ENCODE results near the gene CIAO2B. TPM values are rescaled to one million over a fixed set of nuclear protein-coding genes. Genes with fewer than 3 reads are reported as not detected.
"Not testable (repeated sequence)": the region's sequence is repeated elsewhere in the genome, so short reads cannot be mapped to it uniquely, and the experiment has no call there.

CIAO2B gene
- total RNA-seq, 1 experiment from 2014 or later: 59.7 TPM

GRCh38 chr16:66975302-66975893, 41.2 kb upstream of the CIAO2B start (continued):
- TF ChIP-seq E2F1 (CRISPR knock-in tag; IDR thresholded peaks at IDR 0.05) (no peak), SOX15 (CRISPR knock-in tag; IDR thresholded peaks at IDR 0.05) (no peak), ZNF232 (CRISPR knock-in tag; IDR thresholded peaks at IDR 0.05) (no peak)

GRCh38 chr16:66974932-66975246, 40.7 kb upstream of the CIAO2B start:
- POLR2A ChIA-PET, H3K4me1 Mint-ChIP-seq: not testable (repeated sequence)

GRCh38 chr16:66974156-66974931, 40.1 kb upstream of the CIAO2B start:
- not testable (repeated sequence) for H3K9me3 Mint-ChIP-seq
- TF ChIP-seq ZNF121 (CRISPR knock-in tag; IDR thresholded peaks at IDR 0.05): 0 out of 2 replicates have a peak, but pooled peaks have one; percentile 33
- CTCF ChIA-PET: interaction anchor here (1.2 to 6.8 kb wide), 7 partner anchors 13 to 211 kb away, joined by 3 to 39 read pairs (median 10); partner anchors contain the start of gene CES3

More at GRCh38 chr16:66974932-66975246, 40.7 kb upstream of the CIAO2B start:
- TF ChIP-seq NFYB (CRISPR knock-in tag; conservative IDR thresholded peaks at IDR 0.05; ENCODE audit: low read depth): peak; percentile 62
- not testable (repeated sequence) for ATAC-seq; H3K4me3 Mint-ChIP-seq; H3K27ac Mint-ChIP-seq; H3K36me3 Mint-ChIP-seq; DNase-seq (ENCODE audit: low spot score); H3K9me3 Mint-ChIP-seq; H3K27me3 Mint-ChIP-seq (ENCODE audit: low read depth)
- CTCF ChIA-PET: interaction anchor here (0.6 to 6.8 kb wide), 7 partner anchors 14 to 310 kb away, joined by 3 to 39 read pairs (median 10); partner anchors contain the start of gene CES3

GRCh38 chr16:66973716-66974115, 39.5 kb upstream of the CIAO2B start:
- CTCF ChIA-PET: interaction anchor here (1.3 to 6.8 kb wide), 5 partner anchors 13 to 181 kb away, joined by 3 to 39 read pairs (median 10); partner anchors contain the start of gene CES3
- POLR2A ChIA-PET: no interaction called here
- H3K27ac Mint-ChIP-seq: no peak overlapping the region
- H3K36me3 Mint-ChIP-seq: no peaks in the 10 kb centered on the region
- ATAC-seq (no peak), DNase-seq (ENCODE audit: low spot score) (no peak)
- H3K27me3 Mint-ChIP-seq (ENCODE audit: low read depth): no peaks in the 10 kb centered on the region; the same call in 1 of the 2 replicates
- no peaks in the 10 kb centered on the region for H3K9me3 Mint-ChIP-seq
- H3K4me3 Mint-ChIP-seq: no peak overlapping the region
- peaks cover 6% of the 10 kb centered on the region for H3K4me1 Mint-ChIP-seq
- TF ChIP-seq NR2C2 (CRISPR knock-in tag; IDR thresholded peaks at IDR 0.05): no peak

More at GRCh38 chr16:66974156-66974931, 40.1 kb upstream of the CIAO2B start:
- POLR2A ChIA-PET; H3K36me3 Mint-ChIP-seq; H3K27ac Mint-ChIP-seq; H3K4me3 Mint-ChIP-seq; H3K27me3 Mint-ChIP-seq (ENCODE audit: low read depth); ATAC-seq; DNase-seq (ENCODE audit: low spot score); H3K4me1 Mint-ChIP-seq: not testable (repeated sequence)

GRCh38 chr16:66972983-66973382, 38.8 kb upstream of the CIAO2B start:
- ChIA-PET POLR2A (no interaction called here), CTCF (interaction anchor here (1.1 to 6.8 kb wide), 7 partner anchors 12 to 288 kb away, joined by 3 to 39 read pairs (median 4); partner anchors contain the start of gene CES3)
- Mint-ChIP-seq H3K9me3 (no peaks in the 10 kb centered on the region), H3K27ac (no peak overlapping the region), H3K4me1 (peaks cover 6% of the 10 kb centered on the region), H3K27me3 (ENCODE audit: low read depth) (no peaks in the 10 kb centered on the region; the same call in 1 of the 2 replicates), H3K36me3 (no peaks in the 10 kb centered on the region), H3K4me3 (no peak overlapping the region)
- ATAC-seq (no peak), DNase-seq (ENCODE audit: low spot score) (no peak)
- TF ChIP-seq TEAD4 (CRISPR knock-in tag; IDR thresholded peaks at IDR 0.05): no peak
- TF ChIP-seq NR2C2 (CRISPR knock-in tag; IDR thresholded peaks at IDR 0.05): no peak
- TF ChIP-seq EMX1 (CRISPR knock-in tag; IDR thresholded peaks at IDR 0.05): no peak
- TF ChIP-seq STAT6 (CRISPR knock-in tag; conservative IDR thresholded peaks at IDR 0.05; ENCODE audit: low read depth): no peak
- no peak for TF ChIP-seq NR1H2 (CRISPR knock-in tag; IDR thresholded peaks at IDR 0.05)
- TF ChIP-seq ZNF416 (CRISPR knock-in tag; IDR thresholded peaks at IDR 0.05): no peak
- no peak for TF ChIP-seq ATF6 (CRISPR knock-in tag; IDR thresholded peaks at IDR 0.05)
- TF ChIP-seq JAZF1 (CRISPR knock-in tag; IDR thresholded peaks at IDR 0.05): no peak
- TF ChIP-seq ZNF532 (CRISPR knock-in tag; IDR thresholded peaks at IDR 0.05; ENCODE audit: borderline replicate concordance): no peak
- TF ChIP-seq TCF7 (CRISPR knock-in tag; IDR thresholded peaks at IDR 0.05; ENCODE audit: low read depth): no peak
- no peak for TF ChIP-seq ESRRA (CRISPR knock-in tag; IDR thresholded peaks at IDR 0.05; ENCODE audit: borderline replicate concordance)
